Gastrocnemius medialis (tissue), 4 donors: ENCODE measurements around the gene RRAS2. TPM values are rescaled to one million over a fixed set of nuclear protein-coding genes. Genes with fewer than 3 reads are reported as not detected.
A peak's percentile ranks its signal among the peaks of the same experiment; 100 is the strongest.

ENCODE experiments used
- ATAC-seq, 2 donors: fragments of 150-250 bp; one replicate each; pipeline ENCODE4 v1.9.1; 2016
- DNase-seq, 2 donors: peaks; one replicate each; pipeline ENCODE4 v3.0.0-alpha.2; 2019
- H3K27ac ChIP-seq, 4 donors: fragments of 200-600 bp; sonication (generic); 1 replicate in 1 of 4; 2 replicates in 3 of 4; pipeline ENCODE4 v1.5.1; 2016 to 2018; ENCODE audit warnings: mild to moderate bottlenecking in 2 of 4, moderate library complexity in 1 of 4
- H3K27me3 ChIP-seq, 3 donors: fragments of 200-600 bp; sonication (generic) in 2 of 3; 1 replicate in 1 of 3; 2 replicates in 2 of 3; pipeline versions ENCODE4 v1.5.1 to v1.6.0; 2016 to 2019; ENCODE audit warnings: mild to moderate bottlenecking in 1 of 3, moderate library complexity in 1 of 3
- H3K36me3 ChIP-seq, 2 donors: fragments of 200-600 bp; sonication (generic) in 1 of 2; one replicate each; pipeline ENCODE4 v1.5.1; 2017 to 2018
- H3K4me1 ChIP-seq, 2 donors: fragments of 200-600 bp; sonication (generic) in 1 of 2; one replicate each; pipeline ENCODE4 v1.5.1; 2016 to 2017; ENCODE audit warnings: mild to moderate bottlenecking in 2 of 2
- H3K4me3 ChIP-seq, 4 donors: fragments of 200-600 bp; sonication (generic) in 3 of 4; 1 replicate in 1 of 4; 2 replicates in 3 of 4; pipeline ENCODE4 v1.5.1; 2016 to 2019; ENCODE audit warnings: mild to moderate bottlenecking in 2 of 4
- H3K9me3 ChIP-seq, 3 donors: fragments of 200-600 bp; sonication (generic) in 2 of 3; 1 replicate in 1 of 3; 2 replicates in 2 of 3; pipeline ENCODE4 v1.5.1; 2016 to 2019
- POLR2A ChIP-seq, 2 donors: fragments of 450-650 bp; IDR thresholded peaks; one replicate each; pipeline ENCODE4 v1.6.1; 2017; ENCODE audit warnings: antibody characterized with exemption in 2 of 2, mild to moderate bottlenecking in 2 of 2, moderate library complexity in 2 of 2
- in situ Hi-C, 4 donors: fragments of 200-750 bp; cut with MboI; loops; one replicate each; pipeline versions ENCODE4 v1.15.0 to v1.8.0; 2017; ENCODE audit warnings: low sequenced_read_pairs in 4 of 4
- intact Hi-C: fragments of 100-400 bp; cut with DNase I; formaldehyde crosslinking; loops from one replicate; pipeline ENCODE4 v1.15.1; 2023; ENCODE audit warnings: low total_unique reads
- total RNA-seq, 4 donors: library from RNA; depleted of rRNA; stranded (reverse); fragments of >200 nt; gene quantifications; one replicate each; pipeline versions ENCODE4 v1.1.0 to v1.2.3, GENCODE V29; 2016
- TF ChIP-seq, protein P1 (sequence below), 5 experiments: fragments of 450-650 bp in 3 of 5; fragments of 200-600 bp in 2 of 5; sonication (generic) in 2 of 5; IDR thresholded peaks in 4 of 5; conservative IDR thresholded peaks in 1 of 5; 1 replicate in 4 of 5; 2 replicates in 1 of 5; pipeline ENCODE4 v1.5.1; 2016 to 2019; ENCODE audit warnings: antibody characterized with exemption in 5 of 5, mild to moderate bottlenecking in 3 of 5, moderate library complexity in 3 of 5

RRAS2 gene
- total RNA-seq, 4 donors from 2014 or later = 52.8 to 81.9 (median 59.8) TPM

DNA sequence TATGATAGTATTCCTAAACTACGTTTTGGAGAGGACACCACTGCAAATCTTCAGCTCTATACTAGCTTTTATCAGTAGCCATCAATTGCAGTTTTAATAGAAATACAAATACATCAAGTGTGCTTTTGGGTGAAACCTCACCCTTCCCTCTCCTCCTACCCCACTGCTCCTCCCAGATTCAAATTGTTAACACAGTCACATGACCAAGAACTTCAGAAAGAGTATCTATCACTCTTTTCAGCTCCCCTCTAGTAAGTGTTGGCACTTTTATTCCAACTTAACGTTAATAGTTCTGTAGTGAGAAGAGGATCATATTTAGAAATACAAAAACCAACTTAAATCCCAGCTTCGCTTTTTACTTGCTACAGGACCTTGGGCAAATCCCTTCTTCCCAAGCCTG is 17.0 kb downstream of the RRAS2 start:
- H3K9me3 ChIP-seq = no peaks in the 10 kb centered on the region
- no peak overlapping the region for H3K4me3 ChIP-seq
- intact Hi-C loops = no loop called here
- H3K27me3 ChIP-seq = no peaks in the 10 kb centered on the region
- no peaks in the 10 kb centered on the region for H3K36me3 ChIP-seq
- ATAC-seq = no peak
- TF ChIP-seq, protein P1, sequence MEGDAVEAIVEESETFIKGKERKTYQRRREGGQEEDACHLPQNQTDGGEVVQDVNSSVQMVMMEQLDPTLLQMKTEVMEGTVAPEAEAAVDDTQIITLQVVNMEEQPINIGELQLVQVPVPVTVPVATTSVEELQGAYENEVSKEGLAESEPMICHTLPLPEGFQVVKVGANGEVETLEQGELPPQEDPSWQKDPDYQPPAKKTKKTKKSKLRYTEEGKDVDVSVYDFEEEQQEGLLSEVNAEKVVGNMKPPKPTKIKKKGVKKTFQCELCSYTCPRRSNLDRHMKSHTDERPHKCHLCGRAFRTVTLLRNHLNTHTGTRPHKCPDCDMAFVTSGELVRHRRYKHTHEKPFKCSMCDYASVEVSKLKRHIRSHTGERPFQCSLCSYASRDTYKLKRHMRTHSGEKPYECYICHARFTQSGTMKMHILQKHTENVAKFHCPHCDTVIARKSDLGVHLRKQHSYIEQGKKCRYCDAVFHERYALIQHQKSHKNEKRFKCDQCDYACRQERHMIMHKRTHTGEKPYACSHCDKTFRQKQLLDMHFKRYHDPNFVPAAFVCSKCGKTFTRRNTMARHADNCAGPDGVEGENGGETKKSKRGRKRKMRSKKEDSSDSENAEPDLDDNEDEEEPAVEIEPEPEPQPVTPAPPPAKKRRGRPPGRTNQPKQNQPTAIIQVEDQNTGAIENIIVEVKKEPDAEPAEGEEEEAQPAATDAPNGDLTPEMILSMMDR (IDR thresholded peaks at IDR 0.05 in 4 of 5, conservative IDR thresholded peaks at IDR 0.05 in 1 of 5) = no peak
- TF ChIP-seq POLR2A (IDR thresholded peaks at IDR 0.05) = no peak
- DNase-seq = no peak
- in situ Hi-C loops = no loop called here
- H3K27ac ChIP-seq = no peak overlapping the region
- peaks cover 11 to 31% of the 10 kb centered on the region in 2 donors for H3K4me1 ChIP-seq

- DNase-seq = no peak
- H3K4me3 ChIP-seq = no peak overlapping the region
- in situ Hi-C loops (no loop called here), intact Hi-C loops (no loop called here)
- no peak for ATAC-seq
- no peaks in the 10 kb centered on the region for H3K36me3 ChIP-seq
- TF ChIP-seq, protein P1 (IDR thresholded peaks at IDR 0.05 in 4 of 5, conservative IDR thresholded peaks at IDR 0.05 in 1 of 5) = no peak
- TF ChIP-seq POLR2A (IDR thresholded peaks at IDR 0.05) = no peak
- no peak overlapping the region for H3K27ac ChIP-seq
- peaks cover 19 to 41% of the 10 kb centered on the region in 2 donors for H3K4me1 ChIP-seq
- no peaks in the 10 kb centered on the region for H3K27me3 ChIP-seq
- H3K9me3 ChIP-seq = no peaks in the 10 kb centered on the region
These were observed 18.3 kb downstream of the RRAS2 start for GRCh38 chr11:14340721-14341120.

- no peaks in the 10 kb centered on the region for H3K27me3 ChIP-seq
- H3K36me3 ChIP-seq = no peaks in the 10 kb centered on the region
- H3K4me3 ChIP-seq = no peak overlapping the region
- peak overlapping the region in 1 of 4 donors; percentile 11 for H3K27ac ChIP-seq
- intact Hi-C loops = no loop called here
- in situ Hi-C loops = no loop called here
- peaks cover 22 to 43% of the 10 kb centered on the region in 2 donors for H3K4me1 ChIP-seq
- H3K9me3 ChIP-seq = no peaks in the 10 kb centered on the region
- ATAC-seq (no peak), DNase-seq (no peak)
- no peak for TF ChIP-seq POLR2A (IDR thresholded peaks at IDR 0.05)
- TF ChIP-seq, protein P1 (IDR thresholded peaks at IDR 0.05 in 4 of 5, conservative IDR thresholded peaks at IDR 0.05 in 1 of 5) = no peak
These were observed 19.6 kb downstream of the RRAS2 start for GRCh38 chr11:14339356-14339755.

- peak overlapping the region; percentile 55 to 75 (median 62) for H3K27ac ChIP-seq
- DNase-seq (peak in 1 of 2 donors; percentile 7), ATAC-seq (peak; percentile 95 to 96)
- in situ Hi-C loops (no loop called here), intact Hi-C loops (no loop called here)
- no peaks in the 10 kb centered on the region for H3K9me3 ChIP-seq
- H3K4me1 ChIP-seq = peaks cover 11 to 30% of the 10 kb centered on the region in 2 donors
- H3K36me3 ChIP-seq = no peaks in the 10 kb centered on the region
- peak overlapping the region in 2 of 4 donors; percentile 4 to 39 for H3K4me3 ChIP-seq
- TF ChIP-seq, protein P1 (IDR thresholded peaks at IDR 0.05 in 4 of 5, conservative IDR thresholded peaks at IDR 0.05 in 1 of 5) = no peak
- TF ChIP-seq POLR2A (IDR thresholded peaks at IDR 0.05) = no peak
- no peaks in the 10 kb centered on the region for H3K27me3 ChIP-seq
These were observed 22.2 kb downstream of the RRAS2 start for GRCh38 chr11:14336507-14337503.
